ENCODE data around the gene HS6ST2.
A peak's percentile ranks its signal among the peaks of the same experiment; 100 is the strongest.

HS6ST2 gene

DNA sequence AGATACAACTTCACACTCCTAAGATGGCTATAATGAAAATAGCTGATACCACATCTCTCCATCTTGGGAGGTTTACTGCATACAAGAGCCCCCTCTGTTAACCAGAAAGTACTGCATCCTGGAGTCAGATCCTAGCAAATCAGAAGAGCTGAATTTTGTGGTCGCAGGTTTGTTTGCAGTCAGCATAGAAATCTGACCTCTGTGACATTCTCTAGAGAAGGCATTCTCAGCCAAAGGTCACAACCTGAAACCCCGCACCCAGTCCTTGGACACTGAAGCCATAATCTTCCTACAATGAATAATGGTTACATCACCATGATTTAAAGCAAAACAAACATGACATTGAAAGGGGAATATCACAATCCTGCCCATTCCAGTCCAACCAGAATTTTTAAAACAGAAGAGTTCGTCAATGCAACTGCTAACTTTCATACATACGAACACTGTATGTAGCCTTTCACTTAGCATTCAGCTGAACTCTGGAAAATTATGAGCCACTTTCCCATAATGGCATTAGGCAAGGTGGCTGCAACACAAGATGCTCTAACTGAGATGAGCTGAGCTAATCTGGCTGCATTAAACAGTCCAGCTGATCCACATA, 17.6 kb downstream of the HS6ST2 start:
- DNase-seq (ENCODE audit: low read depth), result no peak
- TF ChIP-seq, protein P1, sequence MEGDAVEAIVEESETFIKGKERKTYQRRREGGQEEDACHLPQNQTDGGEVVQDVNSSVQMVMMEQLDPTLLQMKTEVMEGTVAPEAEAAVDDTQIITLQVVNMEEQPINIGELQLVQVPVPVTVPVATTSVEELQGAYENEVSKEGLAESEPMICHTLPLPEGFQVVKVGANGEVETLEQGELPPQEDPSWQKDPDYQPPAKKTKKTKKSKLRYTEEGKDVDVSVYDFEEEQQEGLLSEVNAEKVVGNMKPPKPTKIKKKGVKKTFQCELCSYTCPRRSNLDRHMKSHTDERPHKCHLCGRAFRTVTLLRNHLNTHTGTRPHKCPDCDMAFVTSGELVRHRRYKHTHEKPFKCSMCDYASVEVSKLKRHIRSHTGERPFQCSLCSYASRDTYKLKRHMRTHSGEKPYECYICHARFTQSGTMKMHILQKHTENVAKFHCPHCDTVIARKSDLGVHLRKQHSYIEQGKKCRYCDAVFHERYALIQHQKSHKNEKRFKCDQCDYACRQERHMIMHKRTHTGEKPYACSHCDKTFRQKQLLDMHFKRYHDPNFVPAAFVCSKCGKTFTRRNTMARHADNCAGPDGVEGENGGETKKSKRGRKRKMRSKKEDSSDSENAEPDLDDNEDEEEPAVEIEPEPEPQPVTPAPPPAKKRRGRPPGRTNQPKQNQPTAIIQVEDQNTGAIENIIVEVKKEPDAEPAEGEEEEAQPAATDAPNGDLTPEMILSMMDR (IDR thresholded peaks at IDR 0.05; ENCODE audit: low read length, missing control alignments), result peak; percentile 13
- H3K4me3 ChIP-seq (replicated peaks; ENCODE audit: low read depth, low read length), result no peak overlapping the region

DNA sequence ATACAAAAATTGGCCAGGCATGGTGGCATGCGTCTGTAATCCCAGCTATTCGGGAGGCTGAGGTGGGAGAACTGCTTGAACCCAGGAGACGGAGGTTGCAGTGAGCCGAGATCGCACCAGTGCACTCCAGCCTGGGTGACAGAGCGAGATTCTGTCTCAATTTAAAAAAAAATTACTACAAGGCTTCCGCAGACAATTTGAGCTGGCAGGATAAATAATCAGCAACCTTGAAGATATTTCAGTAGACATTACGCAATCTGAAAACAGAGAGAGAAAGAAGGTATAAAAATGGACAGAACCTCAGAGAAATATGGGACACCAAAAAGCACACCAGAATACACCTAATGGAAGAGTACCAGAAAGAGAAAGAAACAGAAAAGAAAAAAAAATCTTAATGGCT, 25.3 kb downstream of the HS6ST2 start:
- TF ChIP-seq, protein P1 (IDR thresholded peaks at IDR 0.05; ENCODE audit: low read length, missing control alignments), result no peak
- DNase-seq (ENCODE audit: low read depth), result no peak
- H3K4me3 ChIP-seq (replicated peaks; ENCODE audit: low read depth, low read length), result no peak overlapping the region

DNA sequence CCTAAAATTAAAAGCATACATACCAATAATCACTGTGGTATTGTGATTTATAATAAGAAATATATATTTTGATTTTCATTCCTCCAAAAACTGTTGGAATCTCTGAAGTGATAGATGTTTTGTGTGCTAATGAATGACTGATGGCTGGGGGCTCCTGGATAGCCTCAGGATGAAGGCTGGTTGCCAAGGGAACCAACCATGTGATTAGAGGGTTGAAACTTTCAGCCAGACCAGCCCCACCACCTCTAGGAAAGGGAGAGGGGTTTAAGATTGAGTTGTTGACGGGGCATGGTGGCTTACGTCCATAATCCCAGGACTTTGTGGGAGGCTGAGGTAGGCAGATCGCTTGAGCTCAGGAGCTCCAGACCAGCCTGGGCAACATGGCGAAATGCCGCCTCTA, 34.0 kb downstream of the HS6ST2 start:
- H3K4me3 ChIP-seq (replicated peaks; ENCODE audit: low read depth, low read length), result no peak overlapping the region
- TF ChIP-seq, protein P1 (IDR thresholded peaks at IDR 0.05; ENCODE audit: low read length, missing control alignments), result no peak
- DNase-seq (ENCODE audit: low read depth), result no peak

DNA sequence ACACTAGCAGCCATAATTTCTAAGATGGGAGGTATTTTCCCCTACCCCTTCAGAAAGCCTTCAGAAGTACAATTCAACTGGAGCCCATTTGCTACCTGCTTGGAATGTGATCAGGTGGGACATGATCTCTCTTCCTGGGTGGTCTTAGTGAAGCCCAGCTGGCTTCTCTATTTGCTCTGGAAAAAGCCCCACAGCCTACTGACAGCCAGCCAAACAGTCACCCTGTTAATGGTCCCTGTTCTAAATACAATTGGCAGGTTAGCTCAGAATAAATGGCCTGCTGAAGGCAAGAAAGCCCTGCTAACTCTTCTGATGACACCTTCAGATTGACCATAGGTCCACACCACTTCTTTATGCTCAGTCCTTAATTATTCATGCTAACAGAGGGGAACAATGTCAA, 39.9 kb downstream of the HS6ST2 start:
- TF ChIP-seq, protein P1 (IDR thresholded peaks at IDR 0.05; ENCODE audit: low read length, missing control alignments), result no peak
- no peak for DNase-seq (ENCODE audit: low read depth)
- H3K4me3 ChIP-seq (replicated peaks; ENCODE audit: low read depth, low read length), result no peak overlapping the region

DNA sequence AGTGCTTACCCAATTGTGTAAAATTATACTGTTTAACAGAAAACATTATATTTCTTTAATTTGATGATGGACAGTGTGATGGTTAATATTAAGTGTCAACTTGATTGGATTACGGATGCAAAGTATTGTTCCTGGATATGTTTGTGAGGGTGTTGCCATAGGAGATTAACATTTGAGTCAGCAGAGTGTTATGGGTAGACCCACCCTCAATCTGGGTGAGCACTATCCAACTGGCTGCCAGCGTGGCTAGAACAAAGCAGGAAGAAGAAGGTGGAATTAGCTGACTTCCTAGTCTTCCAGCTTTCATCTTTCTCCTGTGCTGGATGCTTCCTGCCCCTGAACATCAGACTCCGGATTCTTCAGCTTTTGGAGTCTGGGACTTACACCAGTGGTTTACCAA, 42.1 kb downstream of the HS6ST2 start:
- TF ChIP-seq, protein P1 (IDR thresholded peaks at IDR 0.05; ENCODE audit: low read length, missing control alignments), result no peak
- no peak for DNase-seq (ENCODE audit: low read depth)
- H3K4me3 ChIP-seq (replicated peaks; ENCODE audit: low read depth, low read length), result no peak overlapping the region

DNA sequence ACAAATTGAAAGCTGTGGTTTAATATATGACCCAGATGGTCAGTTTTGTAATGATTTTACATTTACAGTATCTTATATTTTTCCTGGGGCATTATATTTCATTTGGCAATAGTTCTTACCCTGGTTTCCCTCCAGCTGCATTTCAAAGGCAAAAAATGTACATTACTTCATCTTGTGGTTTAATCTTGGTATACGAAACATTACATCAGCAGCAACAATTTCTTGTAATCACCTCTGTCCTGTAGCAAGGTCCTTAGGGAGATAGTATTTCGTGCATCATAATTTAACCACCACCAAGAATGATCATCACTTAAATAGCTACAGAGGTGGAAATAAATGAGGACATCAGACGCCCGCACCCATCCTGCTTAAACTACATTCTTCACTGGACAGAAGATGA, 48.8 kb downstream of the HS6ST2 start:
- peak; percentile 51 for DNase-seq (ENCODE audit: low read depth)
- TF ChIP-seq, protein P1 (IDR thresholded peaks at IDR 0.05; ENCODE audit: low read length, missing control alignments), result no peak
- H3K4me3 ChIP-seq (replicated peaks; ENCODE audit: low read depth, low read length), result no peak overlapping the region

DNA sequence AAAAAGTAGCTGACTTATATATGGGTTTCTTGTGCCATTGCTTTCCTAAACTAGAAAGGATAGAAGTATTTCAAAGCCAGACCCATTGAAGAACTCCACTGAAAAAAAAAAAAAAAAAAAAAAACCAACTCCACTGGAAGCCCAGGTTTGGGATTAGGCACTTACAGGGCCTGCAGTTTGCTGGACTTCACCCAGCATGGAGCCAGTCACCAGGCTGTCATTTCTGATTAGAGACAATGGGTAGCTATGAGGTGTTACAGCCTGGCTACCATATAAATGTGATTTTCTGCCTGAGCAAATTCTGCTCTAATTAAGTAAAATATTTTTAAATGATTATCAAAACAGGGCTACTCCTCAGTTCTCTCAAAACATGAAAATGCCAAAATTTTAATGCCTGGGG, 49.5 kb downstream of the HS6ST2 start:
- no peak overlapping the region for H3K4me3 ChIP-seq (replicated peaks; ENCODE audit: low read depth, low read length)
- TF ChIP-seq, protein P1 (IDR thresholded peaks at IDR 0.05; ENCODE audit: low read length, missing control alignments), result no peak
- DNase-seq (ENCODE audit: low read depth), result no peak
